HepG2 (cell line): ENCODE measurements around the gene HOXA6. TPM values are rescaled to one million over a fixed set of nuclear protein-coding genes. Genes with fewer than 3 reads are reported as not detected.
A peak's percentile ranks its signal among the peaks of the same experiment; 100 is the strongest.

Experiments used
- ATAC-seq: fragments of 200-7000 bp; cut with Tn5 transposase; 3 replicates; pipeline ENCODE4 v1.9.1; 2020; ENCODE audit warnings: mild to moderate bottlenecking, moderate library complexity
- BruUV-seq: library from RNA; stranded (reverse); fragments of 400-500 nt; replicated peaks from 2 replicates; lab custom pipeline; 2021; lab: Mats Ljungman, UMichigan
- CTCF ChIA-PET: fragments of 300-600 bp; formaldehyde crosslinking; extraction: SDS; loops from one replicate; lab custom pipeline; 2021; ENCODE audit warnings: low total read pairs, inconsistent platforms, low intra/inter-chr PET ratio; lab: Yijun Ruan, JAX
- POLR2A ChIA-PET: fragments of 350-600 bp; sonication (Branson Sonifier 250); formaldehyde crosslinking; loops from one replicate; lab custom pipeline; 2020; ENCODE audit warnings: antibody characterized with exemption, inconsistent platforms; lab: Yijun Ruan, JAX
- DNase-seq: peaks from one replicate; pipeline ENCODE4 v3.0.0-alpha.2; 2015; ENCODE audit warnings: low spot score
- FAIRE-seq: peaks from 3 replicates; lab custom pipeline; 2011; peaks lifted over from hg19 to GRCh38; lab: Jason Lieb, UNC
- H2AFZ ChIP-seq: one replicate; pipeline ENCODE4 v1.6.1; 2011; ENCODE audit warnings: low read length, inconsistent platforms
- H3K27ac ChIP-seq: fragments of 300-600 bp; 3 replicates; pipeline ENCODE4 v1.8.0; 2011; ENCODE audit warnings: mixed run types, mild to moderate bottlenecking, mixed read lengths, low read length, inconsistent platforms; ENCODE audit not compliant: insufficient read depth; ENCODE audit errors: extremely low read length
- H3K27me3 ChIP-seq, 2 experiments: fragments of 200-600 bp in 1 of 2; 2 replicates in 1 of 2; 3 replicates in 1 of 2; pipeline versions ENCODE4 v1.6.0 to v1.8.0; 2011; ENCODE audit warnings: low read length in 2 of 2, mild to moderate bottlenecking in 2 of 2, moderate library complexity in 2 of 2, inconsistent platforms in 1 of 2; ENCODE audit not compliant: insufficient read depth in 2 of 2, control insufficient read depth in 1 of 2
- H3K36me3 ChIP-seq, 2 experiments: fragments of 200-600 bp in 1 of 2; replicated peaks in 1 of 2; 2 replicates in 1 of 2; 3 replicates in 1 of 2; pipeline versions ENCODE4 v1.5.1 to v1.8.0; 2011; ENCODE audit warnings: low read length in 2 of 2, inconsistent platforms in 1 of 2; ENCODE audit not compliant: insufficient read depth in 2 of 2, control insufficient read depth in 1 of 2
- H3K4me1 ChIP-seq: 2 replicates; pipeline ENCODE4 v1.5.1; 2012; ENCODE audit warnings: low read length, inconsistent platforms; ENCODE audit not compliant: insufficient read depth
- H3K4me2 ChIP-seq: 2 replicates; pipeline ENCODE4 v1.6.0; 2011; ENCODE audit warnings: low read depth, low read length, inconsistent platforms
- H3K4me3 ChIP-seq, 3 experiments: fragments of 200-600 bp in 1 of 3; sonication (generic), shearing (Covaris generic) in 1 of 3; replicated peaks in 1 of 3; 2 replicates each; pipeline ENCODE4 v1.5.1; 2011 to 2016; ENCODE audit warnings: low read length in 3 of 3, inconsistent platforms in 2 of 3, low read depth in 2 of 3, mild to moderate bottlenecking in 2 of 3, control low read depth in 1 of 3, mixed read lengths in 1 of 3; ENCODE audit not compliant: insufficient read depth in 1 of 3
- H3K79me2 ChIP-seq: one replicate; pipeline ENCODE4 v1.6.1; 2011; ENCODE audit warnings: low read length, inconsistent platforms; ENCODE audit not compliant: insufficient read depth
- H3K9ac ChIP-seq: 2 replicates; pipeline ENCODE4 v1.6.0; 2011; ENCODE audit warnings: mild to moderate bottlenecking, low read depth, low read length, inconsistent platforms; ENCODE audit not compliant: insufficient read depth
- H3K9me3 ChIP-seq: 2 replicates; pipeline ENCODE4 v1.5.1; 2012; ENCODE audit warnings: mild to moderate bottlenecking, low read length
- H4K20me1 ChIP-seq: 2 replicates; pipeline ENCODE4 v1.6.0; 2011; ENCODE audit warnings: inconsistent platforms, mild to moderate bottlenecking, low read length, moderate library complexity; ENCODE audit not compliant: insufficient read depth
- CREB1 ChIP-seq, 2 experiments: fragments of 450-650 bp in 1 of 2; IDR thresholded peaks; 2 replicates each; pipeline ENCODE4 v1.6.1; 2016 to 2017; ENCODE audit warnings: control low read depth in 1 of 2, mild to moderate bottlenecking in 1 of 2, missing compliant biosample characterization in 1 of 2, missing genetic modification characterization in 1 of 2
- EHMT2 ChIP-seq: fragments of 200-600 bp; sonication (generic); IDR thresholded peaks from 2 replicates; pipeline ENCODE4 v1.7.0; 2017; ENCODE audit warnings: antibody characterized with exemption, low read depth, low read length, borderline replicate concordance
- MAZ ChIP-seq, 2 experiments: sonication (generic) in 1 of 2; formaldehyde crosslinking in 1 of 2; IDR thresholded peaks; 2 replicates each; pipeline versions ENCODE4 v1.5.0 to v1.6.1; 2012 to 2020; ENCODE audit warnings: low read depth in 2 of 2, mild to moderate bottlenecking in 2 of 2, borderline replicate concordance in 1 of 2, improper control_type of control experiment in 1 of 2, low read length in 1 of 2, missing genetic modification reagents in 1 of 2, moderate library complexity in 1 of 2
- NFATC3 ChIP-seq: sonication (generic); formaldehyde crosslinking; IDR thresholded peaks from 2 replicates; pipeline ENCODE4 v1.5.1; 2020; ENCODE audit warnings: mild to moderate bottlenecking, missing genetic modification reagents
- SMAD1 ChIP-seq: sonication (generic); formaldehyde crosslinking; IDR thresholded peaks from 2 replicates; pipeline ENCODE4 v1.4.0; 2020; ENCODE audit warnings: missing genetic modification reagents, low read depth, mild to moderate bottlenecking, borderline replicate concordance
- TAF15 ChIP-seq: fragments of 200-400 bp; formaldehyde crosslinking; IDR thresholded peaks from one replicate; pipeline ENCODE4 v1.6.1; 2018; ENCODE audit warnings: mild to moderate bottlenecking, low read depth, low read length; ENCODE audit not compliant: poor library complexity, severe bottlenecking
- ZBTB4 ChIP-seq: sonication (generic); formaldehyde crosslinking; IDR thresholded peaks from 2 replicates; pipeline ENCODE4 v1.4.0; 2020; ENCODE audit warnings: missing genetic modification reagents, mild to moderate bottlenecking, borderline replicate concordance
- ZFP36 ChIP-seq: fragments of 150-350 bp; IDR thresholded peaks from 2 replicates; pipeline ENCODE4 v1.6.1; 2018; ENCODE audit warnings: borderline replicate concordance, low read length, low read depth; ENCODE audit not compliant: partially characterized antibody
- ZNF232 ChIP-seq: sonication (generic); formaldehyde crosslinking; IDR thresholded peaks from 2 replicates; pipeline ENCODE4 v1.4.0; 2020; ENCODE audit warnings: missing genetic modification reagents, borderline replicate concordance
- ZNF451 ChIP-seq: sonication (generic); formaldehyde crosslinking; IDR thresholded peaks from 2 replicates; pipeline ENCODE4 v1.5.0; 2020; ENCODE audit warnings: mild to moderate bottlenecking, missing genetic modification reagents
- ZNF572 ChIP-seq: sonication (generic); formaldehyde crosslinking; IDR thresholded peaks from 2 replicates; pipeline ENCODE4 v1.5.1; 2020; ENCODE audit warnings: mild to moderate bottlenecking, missing genetic modification reagents
- WGBS: methylation state at CpG from one replicate; pipeline ENCODE4 v1.1.6; 2017; ENCODE audit warnings: low lambda C conversion rate; 5-methylcytosine and 5-hydroxymethylcytosine counted together
- in situ Hi-C: cut with HindIII; loops from 2 replicates; pipeline ENCODE4 v1.10.0; 2017; ENCODE audit warnings: low pct_unique_long_range_greater_than_20kb; ENCODE audit not compliant: extremely low pct_ligation_motif_present
- intact Hi-C: fragments of 100-400 bp; cut with micrococcal nuclease; formaldehyde crosslinking; loops from one replicate; pipeline ENCODE4 v1.10.0; 2022; ENCODE audit not compliant: unreplicated experiment
- polyA plus RNA-seq, 8 experiments: library from polyadenylated mRNA; depleted of rRNA in 3 of 8; stranded (reverse) in 7 of 8; unstranded in 1 of 8; fragments of >200 nt; fragmentation: Illumina TruSeq in 4 of 8; extraction: Trizol in 4 of 8; gene quantifications; 2 replicates each; pipeline versions ENCODE4 v1.2.1 to v1.2.3, GENCODE V29; 2011 to 2016; ENCODE audit warnings: low read depth in 4 of 8, missing spikeins in 1 of 8, mixed read lengths in 1 of 8; ENCODE audit not compliant: insufficient read depth in 1 of 8
- total RNA-seq, 5 experiments: library from RNA; depleted of rRNA; stranded (reverse); fragments of >200 nt; fragmentation: Illumina TruSeq; extraction: Trizol; gene quantifications; 2 replicates each; pipeline ENCODE4 v1.2.3, GENCODE V29; 2016; ENCODE audit warnings: low read depth in 1 of 5
- TF ChIP-seq, protein P1 (sequence below): sonication (generic); formaldehyde crosslinking; IDR thresholded peaks from 2 replicates; pipeline ENCODE4 v1.5.0; 2020; ENCODE audit warnings: mild to moderate bottlenecking, missing genetic modification reagents, borderline replicate concordance

Gene HOXA6
- total and polyA plus RNA-seq, 2 of the 13 experiments (the other 11 are each of a cell fraction or from before 2014, with no cell fraction given), result 1.3 to 1.5 TPM

GRCh38 chr7:27185013-27185853 lies 37.7 kb upstream of the HOXA6 start, which contains the start of gene HOXA11 (continued):
- no peak for TF ChIP-seq ZNF232 (CRISPR knock-in tag)
- TF ChIP-seq ZNF572 (CRISPR knock-in tag), result no peak
- TF ChIP-seq ZNF451 (CRISPR knock-in tag), result no peak
- TF ChIP-seq ZBTB4, result no peak

- ATAC-seq, result no peak
- in situ Hi-C loops, result no loop called here
- peaks cover 34 to 95% of the 10 kb centered on the region in 2 experiments for H3K27me3 ChIP-seq
- TF ChIP-seq MAZ (IDR thresholded peaks at IDR 0.05; ENCODE audit: borderline replicate concordance, low read depth, low read length), result no peak
- no peak for TF ChIP-seq MAZ (CRISPR knock-in tag; IDR thresholded peaks at IDR 0.05; ENCODE audit: low read depth)
- TF ChIP-seq EHMT2, result no peak
- TF ChIP-seq NFATC3 (CRISPR knock-in tag), result no peak
- TF ChIP-seq SMAD1 (CRISPR knock-in tag), result no peak
- no peak for TF ChIP-seq CREB1 (IDR thresholded peaks at IDR 0.05)
- TF ChIP-seq CREB1 (CRISPR knock-in tag; IDR thresholded peaks at IDR 0.05), result no peak
- no peak for TF ChIP-seq ZFP36
- no peak for TF ChIP-seq TAF15
- TF ChIP-seq, protein P1, sequence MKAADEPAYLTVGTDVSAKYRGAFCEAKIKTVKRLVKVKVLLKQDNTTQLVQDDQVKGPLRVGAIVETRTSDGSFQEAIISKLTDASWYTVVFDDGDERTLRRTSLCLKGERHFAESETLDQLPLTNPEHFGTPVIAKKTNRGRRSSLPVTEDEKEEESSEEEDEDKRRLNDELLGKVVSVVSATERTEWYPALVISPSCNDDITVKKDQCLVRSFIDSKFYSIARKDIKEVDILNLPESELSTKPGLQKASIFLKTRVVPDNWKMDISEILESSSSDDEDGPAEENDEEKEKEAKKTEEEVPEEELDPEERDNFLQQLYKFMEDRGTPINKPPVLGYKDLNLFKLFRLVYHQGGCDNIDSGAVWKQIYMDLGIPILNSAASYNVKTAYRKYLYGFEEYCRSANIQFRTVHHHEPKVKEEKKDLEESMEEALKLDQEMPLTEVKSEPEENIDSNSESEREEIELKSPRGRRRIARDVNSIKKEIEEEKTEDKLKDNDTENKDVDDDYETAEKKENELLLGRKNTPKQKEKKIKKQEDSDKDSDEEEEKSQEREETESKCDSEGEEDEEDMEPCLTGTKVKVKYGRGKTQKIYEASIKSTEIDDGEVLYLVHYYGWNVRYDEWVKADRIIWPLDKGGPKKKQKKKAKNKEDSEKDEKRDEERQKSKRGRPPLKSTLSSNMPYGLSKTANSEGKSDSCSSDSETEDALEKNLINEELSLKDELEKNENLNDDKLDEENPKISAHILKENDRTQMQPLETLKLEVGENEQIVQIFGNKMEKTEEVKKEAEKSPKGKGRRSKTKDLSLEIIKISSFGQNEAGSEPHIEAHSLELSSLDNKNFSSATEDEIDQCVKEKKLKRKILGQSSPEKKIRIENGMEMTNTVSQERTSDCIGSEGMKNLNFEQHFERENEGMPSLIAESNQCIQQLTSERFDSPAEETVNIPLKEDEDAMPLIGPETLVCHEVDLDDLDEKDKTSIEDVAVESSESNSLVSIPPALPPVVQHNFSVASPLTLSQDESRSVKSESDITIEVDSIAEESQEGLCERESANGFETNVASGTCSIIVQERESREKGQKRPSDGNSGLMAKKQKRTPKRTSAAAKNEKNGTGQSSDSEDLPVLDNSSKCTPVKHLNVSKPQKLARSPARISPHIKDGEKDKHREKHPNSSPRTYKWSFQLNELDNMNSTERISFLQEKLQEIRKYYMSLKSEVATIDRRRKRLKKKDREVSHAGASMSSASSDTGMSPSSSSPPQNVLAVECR (CRISPR knock-in tag), result no peak
Measured at GRCh38 chr7:27184337-27185012, 36.9 kb upstream of the HOXA6 start.

More at GRCh38 chr7:27184337-27185012, 36.9 kb upstream of the HOXA6 start:
- DNase-seq, result no peak
- Histone ChIP-seq H3K9ac (no peak overlapping the region), H3K79me2 (no peaks in the 10 kb centered on the region), H3K4me3 (peak overlapping the region; percentile 52 to 67 (median 64)), H2AFZ (no peak overlapping the region), H3K27ac (no peak overlapping the region), H3K9me3 (no peaks in the 10 kb centered on the region), H3K4me2 (peak overlapping the region; percentile 84), H4K20me1 (peaks cover 6% of the 10 kb centered on the region; the same call in 1 of the 2 replicates), H3K4me1 (peaks cover 46% of the 10 kb centered on the region), H3K36me3 (no peaks in the 10 kb centered on the region)
- CTCF ChIA-PET, result no interaction called here
- POLR2A ChIA-PET, result interaction anchor here (0.6 kb wide), 1 partner anchor 11 kb away, joined by 3 read pairs; no protein-coding TSS in a partner anchor
- intact Hi-C loops, result no loop called here
- 2% methylated on average over 41 of the region's 72 CpGs for WGBS
- BruUV-seq, result no TSS peak
- FAIRE-seq, result no peak
